Activated T-cell treated with anti-CD3 and anti-CD28 coated beads, Interleukin-2, amount 50 U/mL, for 4 hours (primary cell): ENCODE results near the gene CDCA4. TPM values are rescaled to one million over a fixed set of nuclear protein-coding genes. Genes with fewer than 3 reads are reported as not detected.
A peak's percentile ranks its signal among the peaks of the same experiment; 100 is the strongest.

Experiments used
- ATAC-seq, 2 donors: fragments of 200-7000 bp; cut with Tn5 transposase; one replicate each; pipeline ENCODE4 v1.10.0; 2021
- DNase-seq: peaks from one replicate; pipeline ENCODE4 v3.0.0-alpha.2; 2020
- H3K27me3 Mint-ChIP-seq: one replicate; pipeline ENCODE4 v1.8.0; 2021; ENCODE audit warnings: low read depth, mixed read lengths
- H3K36me3 Mint-ChIP-seq: one replicate; pipeline ENCODE4 v1.8.0; 2022; ENCODE audit warnings: mixed read lengths; ENCODE audit not compliant: insufficient read depth
- H3K4me1 Mint-ChIP-seq: one replicate; pipeline ENCODE4 v1.8.0; 2021; ENCODE audit warnings: low read depth, mixed read lengths
- H3K4me3 Mint-ChIP-seq: one replicate; pipeline ENCODE4 v1.8.0; 2021; ENCODE audit warnings: mild to moderate bottlenecking, moderate library complexity, mixed read lengths
- H3K9me3 Mint-ChIP-seq: one replicate; pipeline ENCODE4 v1.8.0; 2021; ENCODE audit warnings: mixed read lengths
- total RNA-seq, 3 donors: library from RNA; stranded (reverse); gene quantifications; one replicate each; pipeline ENCODE4 v1.2.1, GENCODE V29; 2021

The CDCA4 gene
- total RNA-seq, 3 donors from 2014 or later = 55.1 to 72.2 (median 58.3) TPM

GRCh38 chr14:104969741-104970230, 51.1 kb downstream of the CDCA4 start:
- no peaks in the 10 kb centered on the region for H3K36me3 Mint-ChIP-seq

GRCh38 chr14:104968541-104969401, 52.1 kb downstream of the CDCA4 start:
- Mint-ChIP-seq H3K4me1 (no peaks in the 10 kb centered on the region), H3K36me3 (no peaks in the 10 kb centered on the region), H3K4me3 (no peak overlapping the region), H3K9me3 (no peaks in the 10 kb centered on the region), H3K27me3 (peaks cover 25% of the 10 kb centered on the region)
- ATAC-seq = no peak
- no peak for DNase-seq

More at GRCh38 chr14:104969741-104970230, 51.1 kb downstream of the CDCA4 start:
- Mint-ChIP-seq H3K9me3 (no peaks in the 10 kb centered on the region), H3K27me3 (peaks cover 23% of the 10 kb centered on the region), H3K4me3 (no peak overlapping the region), H3K4me1 (no peaks in the 10 kb centered on the region)
- no peak for DNase-seq
- ATAC-seq = no peak

- no peak for ATAC-seq
- Mint-ChIP-seq H3K4me1 (no peaks in the 10 kb centered on the region), H3K36me3 (no peaks in the 10 kb centered on the region), H3K9me3 (no peaks in the 10 kb centered on the region), H3K27me3 (peaks cover 25% of the 10 kb centered on the region), H3K4me3 (no peak overlapping the region)
- DNase-seq = no peak
These were observed 52.7 kb downstream of the CDCA4 start for GRCh38 chr14:104968153-104968527.

- peak in 1 of 2 donors; percentile 18 for ATAC-seq
These were observed 53.3 kb downstream of the CDCA4 start for GRCh38 chr14:104967386-104968152.

GRCh38 chr14:104966981-104967385, 53.9 kb downstream of the CDCA4 start:
- no peaks in the 10 kb centered on the region for H3K4me1 Mint-ChIP-seq
- ATAC-seq = no peak
- no peaks in the 10 kb centered on the region for H3K36me3 Mint-ChIP-seq
- no peaks in the 10 kb centered on the region for H3K9me3 Mint-ChIP-seq
- H3K27me3 Mint-ChIP-seq = peaks cover 25% of the 10 kb centered on the region
- no peak overlapping the region for H3K4me3 Mint-ChIP-seq
- DNase-seq = no peak

More at GRCh38 chr14:104967386-104968152, 53.3 kb downstream of the CDCA4 start:
- no peaks in the 10 kb centered on the region for H3K4me1 Mint-ChIP-seq
- H3K36me3 Mint-ChIP-seq = no peaks in the 10 kb centered on the region
- H3K4me3 Mint-ChIP-seq = no peak overlapping the region
- DNase-seq = no peak
- H3K9me3 Mint-ChIP-seq = no peaks in the 10 kb centered on the region
- H3K27me3 Mint-ChIP-seq = peaks cover 25% of the 10 kb centered on the region

- H3K27me3 Mint-ChIP-seq = peaks cover 25% of the 10 kb centered on the region
- H3K9me3 Mint-ChIP-seq = no peaks in the 10 kb centered on the region
These were observed 54.5 kb downstream of the CDCA4 start for GRCh38 chr14:104966261-104966865.

GRCh38 chr14:104965561-104966231, 55.2 kb downstream of the CDCA4 start:
- Mint-ChIP-seq H3K36me3 (no peaks in the 10 kb centered on the region), H3K27me3 (peaks cover 25% of the 10 kb centered on the region), H3K4me1 (no peaks in the 10 kb centered on the region), H3K9me3 (no peaks in the 10 kb centered on the region), H3K4me3 (no peak overlapping the region)
- ATAC-seq (no peak), DNase-seq (no peak)

More at GRCh38 chr14:104966261-104966865, 54.5 kb downstream of the CDCA4 start:
- H3K4me1 Mint-ChIP-seq = no peaks in the 10 kb centered on the region
- ATAC-seq = no peak
- H3K4me3 Mint-ChIP-seq = no peak overlapping the region
- no peaks in the 10 kb centered on the region for H3K36me3 Mint-ChIP-seq
- no peak for DNase-seq

- no peaks in the 10 kb centered on the region for H3K4me1 Mint-ChIP-seq
- DNase-seq (no peak), ATAC-seq (no peak)
- no peaks in the 10 kb centered on the region for H3K9me3 Mint-ChIP-seq
- no peaks in the 10 kb centered on the region for H3K36me3 Mint-ChIP-seq
- peaks cover 25% of the 10 kb centered on the region for H3K27me3 Mint-ChIP-seq
- no peak overlapping the region for H3K4me3 Mint-ChIP-seq
These were observed 56.3 kb downstream of the CDCA4 start for GRCh38 chr14:104964546-104964945.

Other genes with a start within 250 kb of the CDCA4 start
- gene AKT1, start 225.3 kb downstream of the CDCA4 start, total RNA-seq = 100 to 1,000 TPM; 107 to 124 (median 116) TPM
- 1 to 10 TPM; 3.6 to 4.1 (median 4.0) TPM for gene ZBTB42, start 220.0 kb downstream of the CDCA4 start, total RNA-seq
- gene CEP170B, start 155.8 kb downstream of the CDCA4 start, total RNA-seq = 10 to 100 TPM in 1 of 3 donors, 1 to 10 TPM in 2; 6.9 to 11.1 (median 7.5) TPM
- gene PLD4, start 96.2 kb downstream of the CDCA4 start, total RNA-seq = under 1 TPM in 1 of 3 donors, not detected in 2; 0.08 TPM
- gene AHNAK2, start 42.7 kb downstream of the CDCA4 start, total RNA-seq = under 1 TPM; under 0.01 to 0.08 (median 0.05) TPM
- 1 to 10 TPM; 2.9 to 3.8 (median 3.3) TPM for gene CLBA1, start 35.3 kb downstream of the CDCA4 start, total RNA-seq
- gene GPR132, start 44.3 kb upstream of the CDCA4 start, total RNA-seq = 10 to 100 TPM; 14.6 to 18.4 (median 16.8) TPM
- gene JAG2, start 147.7 kb upstream of the CDCA4 start, total RNA-seq = 1 to 10 TPM; 2.9 to 5.4 (median 5.2) TPM
- gene NUDT14, start 160.2 kb upstream of the CDCA4 start, total RNA-seq = 1 to 10 TPM; 5.2 to 7.0 (median 5.7) TPM
- gene BTBD6, start 227.4 kb upstream of the CDCA4 start, total RNA-seq = 10 to 100 TPM; 29.4 to 33.9 (median 33.0) TPM